HG03280 (cell line): ENCODE results near the gene NMT2.

ENCODE experiments used
- ATAC-seq: cut with Tn5 transposase; IDR thresholded peaks from one replicate; pipeline ENCODE4 v1.9.1; 2021; ENCODE audit warnings: mild to moderate bottlenecking, moderate library complexity; ENCODE audit not compliant: unreplicated experiment

The NMT2 gene

DNA sequence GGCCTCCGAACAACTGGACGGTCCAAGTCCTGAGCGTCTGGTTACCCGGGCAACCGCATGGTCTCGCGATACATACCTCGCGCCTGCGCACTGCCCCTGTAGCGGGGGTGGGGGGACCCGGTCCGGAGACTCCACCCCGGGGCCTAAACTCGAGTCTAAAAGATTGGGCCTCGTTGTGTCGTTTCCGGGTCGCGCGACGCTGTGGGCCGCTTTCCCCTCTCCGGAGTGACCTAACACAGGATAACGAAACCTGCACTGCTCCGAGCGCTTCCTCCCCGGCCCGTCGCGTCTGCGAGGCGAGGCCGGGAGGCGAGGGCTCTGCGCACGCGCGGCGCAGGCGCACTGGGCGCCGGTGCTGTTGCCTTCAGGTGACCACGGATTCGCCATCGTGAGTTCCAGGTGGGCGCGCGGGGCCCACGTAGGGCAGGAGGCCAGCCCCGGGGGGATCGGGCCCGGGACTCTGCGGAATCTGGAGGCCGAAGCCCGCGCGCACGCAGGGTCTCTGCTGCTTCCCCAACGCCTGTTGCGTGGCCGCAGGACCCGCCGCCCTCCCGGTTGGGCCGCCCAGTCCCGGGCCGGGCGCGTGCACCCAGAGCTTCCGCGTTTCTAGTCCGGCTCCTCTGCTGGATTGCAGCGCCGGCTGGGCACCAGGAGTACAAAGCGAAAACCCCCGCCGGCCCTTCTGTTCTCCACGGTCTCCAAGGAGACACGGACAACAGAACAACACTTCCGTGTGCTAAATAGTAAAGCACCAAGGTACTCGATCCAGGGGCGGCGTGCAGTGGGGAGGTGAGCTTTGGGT lies 71.3 kb downstream of the NMT2 start, which contains the start of gene RPP38:
RPP38 (plus strand) TSS at position 345 of the 802 bp plus-strand sequence. CDS start 5,960 bp downstream, outside the sequence.
- peak; percentile 76 for ATAC-seq

DNA sequence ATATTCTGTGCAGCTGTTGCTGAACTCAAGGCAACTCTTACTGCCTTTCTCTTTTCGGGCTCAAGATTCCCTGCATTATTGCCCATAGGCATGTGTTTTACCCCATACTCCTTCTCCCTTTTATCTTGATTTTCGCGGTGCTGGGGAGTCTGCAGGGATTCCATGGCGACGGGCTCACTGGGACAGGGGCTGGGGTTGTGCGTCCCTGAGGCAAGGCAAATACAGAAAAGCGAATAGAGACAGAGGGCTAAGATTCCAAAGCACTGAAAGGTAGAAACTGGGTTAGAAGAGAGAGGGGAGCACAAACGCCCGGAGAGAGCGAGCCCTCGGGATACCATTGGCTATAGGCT lies 71.9 kb downstream of the NMT2 start:
- ATAC-seq, result peak; percentile 16

DNA sequence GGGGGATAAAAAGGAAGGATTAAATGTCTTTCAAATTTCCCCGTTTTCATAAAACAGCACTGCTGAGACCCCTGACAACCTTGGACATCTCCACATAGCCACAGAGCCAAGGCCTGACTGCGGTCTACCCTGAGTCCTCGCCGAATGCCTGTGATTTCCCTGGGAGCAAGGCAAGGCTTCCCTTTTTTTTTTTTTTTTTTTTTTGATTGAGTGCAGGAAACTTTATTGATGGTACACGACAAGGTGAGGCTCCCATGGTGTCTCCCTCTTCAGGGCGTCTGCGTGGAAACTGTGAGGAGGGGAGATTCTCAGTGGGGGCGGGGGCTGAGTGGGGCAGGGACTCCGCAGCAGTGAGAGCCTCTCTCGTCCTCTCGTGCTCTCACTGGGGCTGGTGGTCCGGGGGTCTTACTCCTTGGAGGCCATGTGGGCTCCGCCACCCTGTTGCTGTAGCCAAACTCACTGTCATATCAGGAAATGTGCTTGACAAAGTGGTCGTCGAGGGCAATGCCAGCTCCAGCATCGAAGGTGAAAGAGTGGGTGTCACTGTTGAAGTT lies 75.6 kb downstream of the NMT2 start:
- ATAC-seq, result no peak

DNA sequence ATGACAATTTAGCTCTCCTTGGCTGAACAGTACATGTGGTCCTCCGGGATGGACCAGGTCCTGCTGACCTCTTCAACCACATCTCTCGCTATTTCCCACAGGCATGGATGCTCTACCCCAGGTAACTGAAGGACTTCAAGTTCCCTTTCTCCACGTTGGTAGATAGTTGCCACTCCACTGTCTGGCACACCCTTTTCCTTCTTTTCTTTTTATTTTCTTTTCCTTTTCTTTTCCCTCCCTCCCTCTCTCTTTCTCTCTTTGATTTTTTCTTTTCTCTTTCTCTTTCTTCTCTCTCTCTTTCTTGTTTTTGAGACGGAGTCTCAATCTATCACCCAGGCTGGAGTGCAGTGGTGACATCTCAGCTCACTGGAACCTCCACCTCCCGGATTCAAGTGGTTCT lies 77.1 kb downstream of the NMT2 start:
- no peak for ATAC-seq

DNA sequence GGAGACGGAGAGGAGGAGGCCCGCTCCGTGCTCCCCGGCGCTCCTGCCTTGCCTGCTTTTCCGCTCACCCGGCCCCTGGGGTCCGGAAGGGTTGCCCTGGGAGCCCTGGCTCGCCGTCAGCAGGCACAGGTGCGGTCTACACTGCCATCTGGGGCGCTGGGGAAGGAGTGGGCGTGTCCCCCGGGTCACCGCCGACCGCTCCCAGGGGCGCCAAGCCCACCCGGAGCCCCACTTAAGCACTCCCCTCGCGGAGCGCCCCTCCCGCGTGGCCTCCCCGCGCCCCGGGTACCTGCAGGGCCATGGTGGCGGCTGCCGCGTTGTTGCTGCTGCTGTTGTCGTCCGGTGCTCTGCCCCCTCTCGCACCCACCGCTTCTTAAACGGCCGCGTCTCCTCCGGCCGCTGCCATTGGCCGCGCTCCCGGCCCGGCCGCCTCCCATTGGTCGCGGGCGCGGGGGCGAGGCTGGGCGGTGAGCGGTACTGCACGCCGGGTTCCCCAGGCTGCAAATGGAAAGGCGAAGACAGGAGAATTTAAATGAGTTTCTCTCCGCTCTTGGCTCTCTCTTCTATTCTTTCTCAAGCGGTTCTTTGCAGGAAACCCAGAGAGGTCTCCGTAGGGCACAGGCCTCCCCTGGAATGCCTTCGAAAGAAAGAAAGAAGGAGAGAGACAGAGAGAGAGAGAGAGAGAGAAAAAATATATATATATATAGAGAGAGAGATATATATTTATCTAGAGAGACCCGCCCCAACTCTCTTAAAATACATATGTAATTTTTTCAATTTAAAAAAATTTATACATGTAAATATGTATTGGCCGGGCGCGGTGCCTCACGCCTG lies 79.8 kb downstream of the NMT2 start, which contains the start of gene ACBD7:
ACBD7 (minus strand) TSS at position 349 of the 834 bp plus-strand sequence; CDS start at position 301, 48 bp downstream.
- peak; percentile 99 for ATAC-seq

DNA sequence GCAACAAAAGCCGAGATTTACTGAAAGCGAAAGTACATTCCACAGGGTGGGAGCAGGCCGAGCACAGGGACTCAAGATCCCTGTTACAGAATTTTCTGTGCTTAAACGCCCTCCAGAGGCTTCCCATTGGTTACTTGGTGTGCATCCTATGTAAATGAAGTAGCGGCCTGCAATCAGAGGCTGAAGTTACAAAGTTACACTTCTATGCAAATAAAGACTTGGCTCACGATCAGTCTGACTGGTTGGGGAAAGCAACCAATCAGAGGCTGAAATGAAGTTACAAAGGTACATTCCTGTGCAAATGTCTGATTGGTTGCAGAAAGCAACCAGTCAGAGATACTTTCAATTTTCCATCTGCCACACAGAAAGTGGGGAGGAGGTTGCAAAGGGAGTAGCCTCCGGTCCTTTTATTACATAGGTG lies 84.0 kb downstream of the NMT2 start:
- ATAC-seq, result no peak

DNA sequence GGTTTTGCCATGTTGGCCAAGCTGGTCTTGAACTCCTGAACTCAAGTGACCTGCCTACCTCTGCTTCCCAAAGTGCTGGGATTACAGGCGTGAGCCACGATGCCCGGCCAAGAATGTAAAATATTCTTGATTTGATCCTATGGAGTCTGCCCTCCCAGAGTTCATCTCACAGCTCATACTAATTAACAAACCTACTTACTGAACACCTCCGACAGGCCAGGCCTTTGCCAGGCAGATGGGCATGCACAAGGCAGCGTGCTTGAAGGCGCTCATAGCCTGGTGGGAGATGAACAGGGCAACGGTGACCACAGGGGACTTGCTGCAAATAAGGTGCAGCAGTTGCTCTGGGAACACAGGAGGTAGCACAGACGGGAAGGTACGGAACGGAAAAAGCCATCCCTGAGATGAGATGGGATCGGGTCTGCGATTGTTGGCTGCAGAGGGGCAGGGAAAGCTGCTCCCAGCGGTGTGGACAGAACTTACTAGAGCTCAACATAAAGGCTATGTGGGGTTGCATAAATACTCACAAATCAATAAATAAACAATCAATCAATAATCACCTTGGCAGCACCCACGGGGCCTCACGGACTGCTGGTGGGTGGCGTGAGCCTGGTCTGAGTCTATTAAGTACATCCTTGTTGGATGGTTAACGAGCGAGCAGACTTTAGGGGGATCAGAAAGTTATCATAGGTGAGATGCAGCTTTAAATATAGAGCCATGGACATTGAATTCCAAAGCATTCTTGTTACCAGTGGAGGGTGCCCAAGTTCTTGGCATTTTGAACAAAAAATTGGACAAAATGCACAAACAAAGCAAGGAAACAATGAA lies 84.6 kb downstream of the NMT2 start:
- no peak for ATAC-seq

DNA sequence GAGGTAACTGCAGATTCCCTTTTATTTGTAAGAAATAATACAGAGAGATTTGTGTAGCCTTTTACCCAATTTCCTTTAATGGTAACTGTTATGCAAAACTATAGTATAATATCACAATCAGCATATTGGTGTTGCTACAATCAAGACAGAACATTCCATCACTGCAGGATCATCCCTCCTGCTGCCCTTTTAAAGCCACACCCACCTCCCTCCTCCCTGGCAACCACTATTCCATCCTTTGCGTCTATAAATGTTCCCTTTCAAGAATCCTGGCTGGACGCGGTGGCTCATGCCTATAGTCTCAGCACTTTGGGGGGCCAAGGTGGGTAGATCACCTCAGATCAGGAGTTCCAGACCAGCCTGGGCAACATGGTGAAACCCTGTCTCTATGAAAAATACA lies 93.1 kb downstream of the NMT2 start:
- no peak for ATAC-seq

DNA sequence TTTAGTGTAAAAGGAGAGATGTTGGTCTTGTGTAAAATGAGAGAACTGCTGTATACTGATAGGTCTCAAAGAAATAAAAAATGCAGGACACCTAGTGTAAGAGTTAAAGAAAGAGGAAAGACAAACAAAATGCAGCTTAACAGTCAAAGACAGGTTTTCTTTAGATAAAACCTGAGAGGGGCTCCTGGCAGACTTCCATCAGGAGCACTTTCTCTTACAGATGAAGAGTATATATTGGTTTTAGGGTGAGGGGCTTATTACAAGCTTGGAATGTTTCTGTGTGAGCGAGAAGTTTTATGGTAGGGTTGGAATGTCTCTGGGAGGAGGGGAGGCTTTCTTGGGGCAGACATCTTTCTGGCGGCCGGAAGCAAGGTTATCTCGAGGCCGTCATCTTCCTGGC lies 96.1 kb downstream of the NMT2 start:
- ATAC-seq, result no peak

DNA sequence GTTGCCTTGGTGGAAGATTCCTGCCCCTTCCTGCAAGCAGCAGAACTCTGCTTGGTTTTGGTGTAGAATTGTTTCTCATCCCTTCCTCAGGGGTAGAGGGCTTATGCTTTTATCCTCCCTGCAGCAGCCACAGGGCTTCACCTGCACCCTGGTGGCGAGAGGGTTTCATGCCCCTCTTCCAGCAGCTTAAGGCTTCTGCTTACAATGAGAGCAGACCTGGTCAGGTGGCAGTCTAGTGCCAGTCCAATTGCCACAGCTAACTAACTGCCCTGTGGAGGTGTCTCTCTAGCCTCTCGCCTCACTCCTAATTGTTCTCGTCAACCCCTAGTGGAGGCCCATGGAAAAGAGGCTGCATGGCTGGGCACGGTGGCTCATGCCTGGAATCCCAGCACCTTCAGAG lies 99.3 kb downstream of the NMT2 start:
- no peak for ATAC-seq

DNA sequence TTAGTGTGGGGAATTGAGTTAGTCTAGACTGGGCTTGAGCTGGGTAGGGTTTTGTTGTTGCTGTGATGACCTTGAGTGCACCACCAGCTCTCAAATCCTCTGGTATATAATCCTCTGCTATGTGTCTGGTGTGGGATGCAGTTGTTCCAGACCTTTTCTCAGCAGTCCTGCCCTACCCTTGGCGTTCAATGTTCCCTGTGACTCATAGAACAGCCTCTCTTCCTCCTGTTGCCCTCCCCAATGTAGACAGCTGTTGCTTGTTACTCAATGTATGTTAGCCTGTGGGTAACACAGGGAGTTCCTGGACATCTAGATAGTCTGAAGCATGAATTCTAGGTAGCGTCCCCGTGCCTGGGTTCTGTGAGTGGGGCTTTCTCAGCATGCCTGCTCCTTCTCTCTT lies 99.7 kb downstream of the NMT2 start:
- ATAC-seq, result no peak

DNA sequence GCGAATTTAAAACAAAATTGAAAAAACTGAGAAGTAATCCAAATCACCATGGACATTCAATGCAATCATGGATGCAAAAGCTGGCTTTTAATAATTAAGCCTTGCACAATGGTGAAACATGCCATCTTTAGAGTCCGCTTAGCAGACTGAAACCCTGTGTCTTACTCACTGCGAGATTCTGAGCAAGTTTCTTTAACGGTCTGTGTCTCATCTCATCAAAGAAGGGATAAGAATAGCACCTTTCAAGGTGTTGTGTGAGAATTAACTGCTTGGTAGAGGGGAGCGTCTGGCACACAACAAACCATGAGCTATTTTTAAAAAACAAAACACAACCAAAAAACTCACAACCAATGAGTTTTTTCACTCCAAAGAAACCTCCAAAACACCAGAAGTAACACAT lies 101.3 kb downstream of the NMT2 start:
- no peak for ATAC-seq

DNA sequence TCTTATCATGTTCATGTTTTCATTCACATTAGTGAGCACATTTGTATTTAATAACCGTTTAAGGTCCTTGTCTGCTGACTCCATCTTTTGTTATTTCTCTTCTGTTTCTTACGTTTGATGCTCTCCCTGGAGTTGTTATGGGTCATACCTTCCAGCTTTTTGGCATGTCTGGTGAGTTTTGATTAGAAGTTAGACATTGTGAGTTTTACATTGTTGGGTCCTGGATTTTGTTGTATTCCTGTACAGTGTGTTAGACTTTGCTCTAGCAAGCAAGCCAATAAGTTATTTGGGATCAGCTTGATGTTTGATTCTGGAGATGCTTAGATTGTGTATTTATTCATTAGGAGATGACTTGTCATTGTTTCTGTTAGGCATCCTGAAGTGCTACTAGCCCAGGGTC lies 107.9 kb downstream of the NMT2 start:
- no peak for ATAC-seq

DNA sequence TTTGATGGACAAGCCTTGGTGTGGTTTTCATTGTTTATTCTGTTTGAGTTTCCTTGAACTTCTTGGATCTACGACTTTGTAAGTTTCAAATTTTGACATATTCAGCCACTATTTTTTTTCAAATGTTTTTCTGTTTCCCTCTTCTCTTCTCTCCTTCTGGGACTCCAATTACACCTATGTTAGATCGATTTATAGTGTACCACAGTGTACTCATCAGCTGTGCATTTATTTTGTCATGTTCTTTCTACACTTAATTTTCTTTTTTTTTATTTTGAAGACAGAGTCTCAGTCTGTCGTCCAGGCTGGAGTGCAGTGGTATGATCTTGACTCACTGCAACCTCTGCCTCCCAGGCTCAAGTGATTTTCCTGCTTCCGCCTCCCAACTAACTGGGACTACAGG lies 108.6 kb downstream of the NMT2 start:
- ATAC-seq, result no peak

DNA sequence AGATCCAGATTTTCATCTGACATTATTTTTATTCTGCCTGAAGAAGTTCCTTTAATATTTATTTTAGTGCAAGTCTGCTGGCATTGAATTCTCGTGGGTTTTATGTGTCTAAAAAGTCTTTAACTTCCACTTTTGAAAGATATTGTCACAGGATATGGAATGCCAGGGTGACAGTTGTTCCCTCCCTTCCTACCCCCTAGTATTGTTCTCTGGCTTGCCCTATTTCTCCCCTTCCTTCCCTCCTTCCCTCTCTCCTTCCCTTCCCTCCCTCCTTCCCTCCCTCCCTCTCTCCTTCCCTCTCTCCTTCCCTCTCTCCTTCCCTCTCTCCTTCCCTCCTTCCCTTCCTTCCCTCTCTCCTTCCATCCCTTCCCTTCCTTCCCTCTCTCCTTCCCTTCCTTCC lies 109.8 kb downstream of the NMT2 start:
- no peak for ATAC-seq
